B cell (primary cell): ENCODE results near the gene API5. TPM values are rescaled to one million over a fixed set of nuclear protein-coding genes. Genes with fewer than 3 reads are reported as not detected.

Experiments
- ATAC-seq: fragments of 200-7000 bp; cut with Tn5 transposase; one replicate; pipeline ENCODE4 v1.10.0; 2021; ENCODE audit warnings: low read depth, mild to moderate bottlenecking, moderate number of reproducible peaks, moderate library complexity
- CTCF ChIA-PET: fragments of 350-600 bp; sonication (Branson Sonifier 250); formaldehyde crosslinking; loops from one replicate; lab custom pipeline; 2021; ENCODE audit warnings: antibody characterized with exemption, inconsistent platforms; lab: Charles Lee
- POLR2A ChIA-PET: fragments of 350-600 bp; sonication (Branson Sonifier 250); formaldehyde crosslinking; loops from one replicate; lab custom pipeline; 2021; ENCODE audit warnings: antibody characterized with exemption; lab: Charles Lee
- DNase-seq: peaks from one replicate; pipeline ENCODE4 v3.0.0; 2013
- H2AFZ ChIP-seq: 2 replicates; pipeline ENCODE4 v1.6.1; 2012; ENCODE audit warnings: mild to moderate bottlenecking, low read depth, low read length; ENCODE audit not compliant: insufficient read depth, poor library complexity, severe bottlenecking
- H3K27ac ChIP-seq, 2 donors: 1 replicate in 1 of 2; 2 replicates in 1 of 2; pipeline ENCODE4 v1.5.1; 2012 to 2013; ENCODE audit warnings: low read length in 2 of 2, mild to moderate bottlenecking in 2 of 2, moderate library complexity in 1 of 2
- H3K27me3 ChIP-seq, 4 experiments: fragments of 200-600 bp in 1 of 4; sonication (generic) in 1 of 4; replicated peaks in 1 of 4; 1 replicate in 2 of 4; 2 replicates in 2 of 4; pipeline versions ENCODE4 v1.6.1 to v1.7.0; 2013 to 2016; ENCODE audit warnings: low read length in 3 of 4, mild to moderate bottlenecking in 2 of 4, mixed read lengths in 1 of 4, moderate library complexity in 1 of 4; ENCODE audit not compliant: insufficient read depth in 4 of 4, control insufficient read depth in 3 of 4; ENCODE audit errors: control extremely low read depth in 1 of 4
- H3K36me3 ChIP-seq, 2 experiments: replicated peaks in 1 of 2; 1 replicate in 1 of 2; 2 replicates in 1 of 2; pipeline versions ENCODE4 v1.6.1 to v1.7.1; 2013; ENCODE audit warnings: low read length in 1 of 2; ENCODE audit not compliant: insufficient read depth in 2 of 2, control insufficient read depth in 1 of 2; ENCODE audit errors: control extremely low read depth in 1 of 2, extremely low read depth in 1 of 2
- H3K4me1 ChIP-seq, 2 donors: fragments of 200-600 bp in 1 of 2; sonication (generic) in 1 of 2; 1 replicate in 1 of 2; 2 replicates in 1 of 2; pipeline versions ENCODE4 v1.5.1 to v1.6.1; 2013 to 2017; ENCODE audit warnings: low read length in 2 of 2; ENCODE audit not compliant: control insufficient read depth in 2 of 2, insufficient read depth in 2 of 2
- H3K4me2 ChIP-seq: replicated peaks from 2 replicates; pipeline ENCODE3; 2012; ENCODE audit warnings: mild to moderate bottlenecking, low read depth, low read length; ENCODE audit not compliant: poor library complexity, severe bottlenecking
- H3K4me3 ChIP-seq, 5 experiments: fragments of 200-600 bp in 1 of 5; sonication (generic) in 1 of 5; 1 replicate in 3 of 5; 2 replicates in 2 of 5; pipeline versions ENCODE4 v1.5.1 to v1.7.0; 2011 to 2016; ENCODE audit warnings: low read length in 4 of 5, mild to moderate bottlenecking in 4 of 5, low read depth in 2 of 5, control low read depth in 1 of 5, moderate library complexity in 1 of 5; ENCODE audit not compliant: insufficient read depth in 1 of 5; ENCODE audit errors: control extremely low read depth in 1 of 5, extremely low read depth in 1 of 5
- H3K79me2 ChIP-seq: fragments of 200-600 bp; sonication (generic); one replicate; pipeline ENCODE4 v1.6.0; 2016; ENCODE audit warnings: low read length; ENCODE audit not compliant: control insufficient read depth, insufficient read depth
- H3K9ac ChIP-seq: fragments of 200-600 bp; sonication (generic); 2 replicates; pipeline ENCODE4 v1.6.1; 2017; ENCODE audit warnings: mild to moderate bottlenecking, low read length, moderate library complexity
- H3K9me3 ChIP-seq, 3 donors: one replicate each; pipeline versions ENCODE4 v1.6.1 to v1.7.1; 2013; ENCODE audit warnings: low read length in 2 of 3; ENCODE audit not compliant: control insufficient read depth in 2 of 3, insufficient read depth in 1 of 3; ENCODE audit errors: control extremely low read depth in 1 of 3
- H4K20me1 ChIP-seq: 2 replicates; pipeline ENCODE4 v1.6.0; 2012; ENCODE audit warnings: mild to moderate bottlenecking, low read length; ENCODE audit not compliant: insufficient read depth, control insufficient read depth, poor library complexity, severe bottlenecking
- H3K27ac Mint-ChIP-seq: one replicate; pipeline ENCODE4 v1.8.0; 2021; ENCODE audit warnings: mixed read lengths
- H3K27me3 Mint-ChIP-seq: one replicate; pipeline ENCODE4 v1.8.0; 2021; ENCODE audit warnings: mixed read lengths
- H3K4me1 Mint-ChIP-seq: one replicate; pipeline ENCODE4 v1.8.0; 2021; ENCODE audit warnings: mixed read lengths
- H3K4me3 Mint-ChIP-seq: one replicate; pipeline ENCODE4 v1.8.0; 2021; ENCODE audit warnings: mixed read lengths
- H3K9me3 Mint-ChIP-seq: one replicate; pipeline ENCODE4 v1.8.0; 2022; ENCODE audit warnings: mixed read lengths; ENCODE audit not compliant: insufficient read depth
- CTCF ChIP-seq: fragments of 200-600 bp; IDR thresholded peaks from one replicate; pipeline ENCODE4 v1.8.0; 2022; ENCODE audit warnings: antibody characterized with exemption, mild to moderate bottlenecking
- EZH2 ChIP-seq: IDR thresholded peaks from 2 replicates; pipeline ENCODE4 v1.6.1; 2012; ENCODE audit warnings: borderline replicate concordance, low read depth, mild to moderate bottlenecking, moderate library complexity, low read length; ENCODE audit not compliant: insufficient read depth, poor library complexity, severe bottlenecking
- WGBS: methylation state at CpG from one replicate; pipeline ENCODE4 v1.1.5; 2013; ENCODE audit warnings: missing lambda C conversion rate; ENCODE audit not compliant: insufficient coverage; 5-methylcytosine and 5-hydroxymethylcytosine counted together
- intact Hi-C: fragments of 100-400 bp; cut with micrococcal nuclease; formaldehyde crosslinking; loops from one replicate; pipeline ENCODE4 v1.10.0; 2022
- polyA minus RNA-seq: library from RNA; depleted of rRNA, polyadenylated mRNA; stranded (reverse); fragments of >200 nt; gene quantifications from 2 replicates; pipeline ENCODE4 v1.2.3, GENCODE V29; 2012
- polyA plus RNA-seq: library from polyadenylated mRNA; depleted of rRNA; stranded (reverse); fragments of >200 nt; gene quantifications from 2 replicates; pipeline ENCODE4 v1.2.3, GENCODE V29; 2012
- total RNA-seq, 2 donors: library from RNA; stranded (reverse); fragments of 120-200 nt in 1 of 2; gene quantifications; 1 replicate in 1 of 2; 2 replicates in 1 of 2; pipeline versions ENCODE4 v1.2.3 to v1.2.4, GENCODE V29; 2013 to 2022

The API5 gene
- total RNA-seq (88.3 and 94.7 TPM in 2 replicates), polyA plus RNA-seq (16.6 and 24.3 TPM in 2 replicates), polyA minus RNA-seq (24.0 and 28.0 TPM in 2 replicates)
- 75.9 TPM for total RNA-seq (2013)

- H3K27ac Mint-ChIP-seq: peak within 1 kb of the TSS; percentile 97
- Histone ChIP-seq H3K9me3 (no peaks in the 10 kb centered on the region), H3K9ac (peak within 1 kb of the TSS; percentile 90), H3K27ac (peak within 1 kb of the TSS; percentile 67 to 84), H3K27me3 (no peaks in the 10 kb centered on the region), H3K79me2 (peaks cover 50% of the 10 kb centered on the region), H4K20me1 (peaks cover 19% of the 10 kb centered on the region), H3K36me3 (no peaks in the 10 kb centered on the region), H3K4me1 (peaks cover 18 to 20% of the 10 kb centered on the region in 2 donors), H2AFZ (peak within 1 kb of the TSS; percentile 76), H3K4me2 (peak within 1 kb of the TSS; percentile 74), H3K4me3 (peak within 1 kb of the TSS; percentile 86 to 97 (median 95))
- ATAC-seq (peak; percentile 97), DNase-seq (peak; percentile 96)
- POLR2A ChIA-PET: interaction anchor here (0.6 to 1.6 kb wide), 3 partner anchors 30 to 368 kb away, joined by 3 to 8 read pairs (median 5); partner anchors contain the start of genes HSD17B12 and TTC17
- H3K27me3 Mint-ChIP-seq: no peaks in the 10 kb centered on the region
- intact Hi-C loops: loop anchor here (1.0 to 10.0 kb wide), 5 partner anchors 46 to 783 kb away; partner anchors contain the start of genes ACCS, ALKBH3, EXT2 and TTC17
- H3K4me1 Mint-ChIP-seq: peaks cover 45% of the 10 kb centered on the region
- peak within 1 kb of the TSS; percentile 96 for H3K4me3 Mint-ChIP-seq
- TF ChIP-seq EZH2 (no peak), CTCF (peak; percentile 83)
- under 1% methylated on average over 55 of the region's 60 CpGs for WGBS
- no peaks in the 10 kb centered on the region for H3K9me3 Mint-ChIP-seq
- CTCF ChIA-PET: interaction anchor here (1.0 to 2.7 kb wide), 10 partner anchors 12 to 540 kb away, joined by 3 to 44 read pairs (median 4); partner anchors contain the start of gene TTC17
These were observed at the start of gene API5 for GRCh38 chr11:43311791-43312607. Gene API5, plus strand, starts transcription at chr11:43311996. Its CDS starts 132 bp downstream, at chr11:43312128.
